ENCODE results near the gene UBE3D. TPM values are rescaled to one million over a fixed set of nuclear protein-coding genes. Genes with fewer than 3 reads are reported as not detected.

The UBE3D gene
- total and polyA plus RNA-seq, 11 donors, result 2.0 to 5.3 (median 2.9) TPM

DNA sequence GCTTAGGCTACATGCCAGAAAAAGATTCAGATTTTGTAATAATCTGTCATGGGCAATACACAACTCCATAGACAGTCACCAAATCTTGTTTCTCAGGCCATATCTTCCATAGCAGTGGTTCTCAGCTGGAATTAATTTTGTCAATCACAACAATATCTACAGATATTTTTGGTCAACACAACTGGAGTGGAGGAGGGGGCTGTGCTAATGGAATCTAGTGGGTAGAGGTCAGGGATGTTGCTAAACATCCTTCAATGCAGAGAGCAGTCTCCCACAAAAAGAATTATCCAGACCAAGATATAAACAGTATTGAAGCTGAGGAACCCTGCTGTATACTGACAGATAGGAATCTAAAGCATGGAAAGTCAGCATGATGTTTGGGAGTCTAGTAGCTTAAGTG is 174.6 kb downstream of the UBE3D start:
- H3K27ac ChIP-seq, result no peak overlapping the region
- DNase-seq (no peak), ATAC-seq (no peak)
- intact Hi-C loops (cut with DNase I), result no loop called here
- H3K4me3 ChIP-seq, result no peak overlapping the region
- H3K36me3 ChIP-seq, result no peaks in the 10 kb centered on the region
- no peaks in the 10 kb centered on the region for H3K9me3 ChIP-seq
- no peaks in the 10 kb centered on the region for H3K4me1 ChIP-seq
- no peaks in the 10 kb centered on the region for H3K27me3 ChIP-seq
- TF ChIP-seq POLR2A (IDR thresholded peaks at IDR 0.05), result no peak
- TF ChIP-seq, protein P1, sequence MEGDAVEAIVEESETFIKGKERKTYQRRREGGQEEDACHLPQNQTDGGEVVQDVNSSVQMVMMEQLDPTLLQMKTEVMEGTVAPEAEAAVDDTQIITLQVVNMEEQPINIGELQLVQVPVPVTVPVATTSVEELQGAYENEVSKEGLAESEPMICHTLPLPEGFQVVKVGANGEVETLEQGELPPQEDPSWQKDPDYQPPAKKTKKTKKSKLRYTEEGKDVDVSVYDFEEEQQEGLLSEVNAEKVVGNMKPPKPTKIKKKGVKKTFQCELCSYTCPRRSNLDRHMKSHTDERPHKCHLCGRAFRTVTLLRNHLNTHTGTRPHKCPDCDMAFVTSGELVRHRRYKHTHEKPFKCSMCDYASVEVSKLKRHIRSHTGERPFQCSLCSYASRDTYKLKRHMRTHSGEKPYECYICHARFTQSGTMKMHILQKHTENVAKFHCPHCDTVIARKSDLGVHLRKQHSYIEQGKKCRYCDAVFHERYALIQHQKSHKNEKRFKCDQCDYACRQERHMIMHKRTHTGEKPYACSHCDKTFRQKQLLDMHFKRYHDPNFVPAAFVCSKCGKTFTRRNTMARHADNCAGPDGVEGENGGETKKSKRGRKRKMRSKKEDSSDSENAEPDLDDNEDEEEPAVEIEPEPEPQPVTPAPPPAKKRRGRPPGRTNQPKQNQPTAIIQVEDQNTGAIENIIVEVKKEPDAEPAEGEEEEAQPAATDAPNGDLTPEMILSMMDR (IDR thresholded peaks at IDR 0.05), result no peak

DNA sequence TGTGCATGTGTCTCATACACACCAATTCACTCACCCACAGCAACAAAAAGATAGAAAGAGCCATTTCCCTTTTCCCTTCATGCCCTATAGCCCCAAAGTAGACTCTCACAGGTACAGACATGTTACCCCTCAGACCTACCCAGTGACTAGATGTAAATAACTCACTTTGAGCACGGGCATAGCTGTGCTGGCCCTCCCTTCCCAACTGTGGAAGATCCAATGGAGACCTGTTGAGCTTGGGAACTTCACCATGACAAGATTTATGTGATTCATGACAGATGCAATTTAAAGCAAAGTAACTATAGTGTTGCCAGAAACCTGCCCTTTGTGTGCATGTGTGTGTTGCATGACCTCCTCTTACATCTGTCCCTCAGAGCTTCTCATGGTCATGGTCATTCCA is 175.4 kb downstream of the UBE3D start:
- intact Hi-C loops (cut with DNase I), result no loop called here
- no peak for ATAC-seq
- 85 to 94% (median 91%) methylated on average over 1 of the region's 1 CpG for WGBS, 4 donors

DNA sequence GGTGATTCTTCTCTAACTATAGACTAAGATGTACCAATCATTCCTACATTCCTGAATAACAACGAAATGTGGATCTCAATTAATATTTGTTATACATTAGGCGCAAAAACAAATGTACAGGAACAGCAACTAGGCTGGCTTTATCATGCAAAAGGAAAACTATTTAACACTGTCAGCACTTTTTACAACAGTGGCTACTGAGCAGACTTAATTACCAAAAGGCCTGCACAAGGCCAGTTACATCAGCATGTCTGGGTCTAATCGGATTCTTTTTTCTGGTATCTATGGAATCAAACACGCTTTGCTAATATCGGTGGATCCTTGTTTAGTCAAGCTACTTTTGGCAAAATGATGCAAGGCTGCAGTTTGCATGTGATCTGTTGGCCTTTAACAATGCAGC is 176.5 kb downstream of the UBE3D start:
- DNase-seq, result no peak
- no peak for TF ChIP-seq POLR2A (IDR thresholded peaks at IDR 0.05)
- TF ChIP-seq, protein P1 (IDR thresholded peaks at IDR 0.05), result no peak
- intact Hi-C loops (cut with DNase I), result no loop called here
- ATAC-seq, result no peak
- H3K27me3 ChIP-seq, result no peaks in the 10 kb centered on the region
- H3K36me3 ChIP-seq, result no peaks in the 10 kb centered on the region
- H3K4me1 ChIP-seq, result no peaks in the 10 kb centered on the region
- H3K4me3 ChIP-seq, result no peak overlapping the region
- WGBS, 4 donors, result 85 to 93% (median 90%) methylated on average over 5 of the region's 5 CpGs
- no peak overlapping the region for H3K27ac ChIP-seq
- no peaks in the 10 kb centered on the region for H3K9me3 ChIP-seq

More for the DNA sequence above, 175.4 kb downstream of the UBE3D start:
- Histone ChIP-seq H3K4me3 (no peak overlapping the region), H3K27ac (no peak overlapping the region), H3K36me3 (no peaks in the 10 kb centered on the region), H3K9me3 (no peaks in the 10 kb centered on the region), H3K27me3 (no peaks in the 10 kb centered on the region), H3K4me1 (no peaks in the 10 kb centered on the region)
- TF ChIP-seq, protein P1 (IDR thresholded peaks at IDR 0.05), result no peak
- TF ChIP-seq POLR2A (IDR thresholded peaks at IDR 0.05), result no peak
- no peak for DNase-seq

DNA sequence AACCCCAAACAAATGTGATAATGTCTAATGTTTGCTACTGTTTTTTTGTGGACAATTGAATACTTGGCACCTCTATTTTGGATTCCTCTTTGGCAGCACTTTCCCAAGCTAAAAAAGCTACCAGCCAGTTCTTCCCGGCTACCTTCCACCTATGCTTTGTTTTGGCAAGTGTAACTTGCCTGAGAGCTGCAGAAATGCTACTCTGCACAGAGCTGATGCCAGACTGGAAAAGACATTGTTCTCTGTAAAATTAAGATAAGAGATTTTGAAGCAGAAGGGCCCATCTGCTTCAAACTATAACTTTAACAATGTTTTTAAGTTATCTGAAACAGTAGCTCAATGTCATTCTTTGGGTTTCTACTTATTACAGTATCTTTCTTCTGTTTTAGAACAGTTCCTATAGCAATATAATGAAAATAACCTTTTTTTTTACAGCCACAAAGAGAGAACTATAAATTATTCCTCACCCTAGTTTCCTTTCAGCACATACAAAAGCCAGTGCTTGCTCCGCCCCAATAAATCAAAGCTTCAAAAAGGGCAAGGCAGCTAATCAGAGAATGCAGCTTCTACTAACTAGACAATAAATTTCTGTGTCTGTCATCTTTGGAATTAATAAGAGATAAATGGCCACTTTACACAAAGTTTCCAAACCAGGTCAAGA is 183.1 kb downstream of the UBE3D start:
- DNase-seq (no peak), ATAC-seq (no peak)
- no peaks in the 10 kb centered on the region for H3K9me3 ChIP-seq
- no peak for TF ChIP-seq POLR2A (IDR thresholded peaks at IDR 0.05)
- TF ChIP-seq, protein P1 (IDR thresholded peaks at IDR 0.05), result no peak
- no peaks in the 10 kb centered on the region for H3K27me3 ChIP-seq
- no peaks in the 10 kb centered on the region for H3K36me3 ChIP-seq
- H3K4me3 ChIP-seq, result no peak overlapping the region
- H3K27ac ChIP-seq, result no peak overlapping the region
- 40 to 58% (median 50%) methylated on average over 2 of the region's 2 CpGs for WGBS, 4 donors
- intact Hi-C loops (cut with DNase I), result no loop called here
- H3K4me1 ChIP-seq, result no peaks in the 10 kb centered on the region

Measured in heart left ventricle (tissue), 16 donors.